ENCODE data around the gene EDARADD.
"Not testable (repeated sequence)": the region's sequence is repeated elsewhere in the genome, so short reads cannot be mapped to it uniquely, and the experiment has no call there.

The EDARADD gene

DNA sequence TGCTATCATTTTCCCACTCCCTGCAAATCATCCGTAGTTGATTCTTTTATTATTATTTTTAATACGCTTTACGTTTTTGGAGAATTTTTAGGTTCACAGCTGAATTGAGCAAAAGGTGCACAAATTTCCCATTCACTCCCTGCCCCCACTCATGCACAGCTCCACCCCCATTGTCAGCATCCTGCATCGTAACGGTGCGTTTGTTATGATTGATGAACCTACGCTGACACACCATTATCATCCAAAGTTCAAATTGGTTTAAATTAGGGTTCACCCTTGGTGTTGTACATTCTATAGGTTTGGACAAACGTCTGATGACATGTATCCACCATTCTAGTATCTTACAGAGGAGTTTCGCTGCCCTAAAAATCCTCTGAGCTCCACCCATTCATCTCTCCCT lies 44.5 kb downstream of the EDARADD start:
- DNase-seq (ENCODE audit: low read depth) = no peak

DNA sequence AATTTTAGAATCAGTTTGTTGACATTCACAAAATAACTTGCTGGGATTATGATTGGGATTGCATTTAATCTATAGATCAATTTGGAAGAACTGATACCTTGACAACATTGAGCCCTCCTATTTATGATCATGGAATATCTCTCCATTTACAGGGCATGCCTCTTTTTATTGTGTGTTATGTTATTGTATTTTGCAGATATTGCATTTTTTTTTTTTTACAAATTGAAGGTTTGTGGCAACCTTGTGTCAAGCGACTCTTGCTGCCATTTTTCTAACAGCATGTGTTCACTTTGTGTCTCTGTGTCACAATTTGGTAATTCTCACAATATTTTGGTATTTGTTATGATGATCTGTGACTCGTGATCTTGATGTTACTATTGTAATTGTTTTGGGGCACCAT lies 46.3 kb downstream of the EDARADD start:
- DNase-seq (ENCODE audit: low read depth) = no peak

DNA sequence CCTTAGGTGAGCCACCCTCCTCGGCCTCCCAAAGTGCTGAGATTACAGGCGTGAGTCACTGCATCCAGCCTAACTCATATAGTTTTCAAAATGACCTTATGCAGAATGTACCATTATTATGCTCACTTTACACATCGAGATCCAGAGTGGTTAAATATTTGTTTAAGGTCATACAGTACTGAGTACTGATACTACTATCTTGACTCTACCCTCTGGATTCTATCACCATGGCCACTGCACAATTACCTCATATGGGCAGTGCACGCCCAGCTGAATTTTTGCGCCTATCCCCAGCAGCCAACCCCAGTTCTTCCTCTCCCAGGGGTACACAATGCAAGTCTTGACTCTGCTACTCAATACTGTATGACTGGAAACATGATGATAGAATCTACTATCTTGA lies 56.7 kb downstream of the EDARADD start:
- DNase-seq (ENCODE audit: low read depth) = no peak

DNA sequence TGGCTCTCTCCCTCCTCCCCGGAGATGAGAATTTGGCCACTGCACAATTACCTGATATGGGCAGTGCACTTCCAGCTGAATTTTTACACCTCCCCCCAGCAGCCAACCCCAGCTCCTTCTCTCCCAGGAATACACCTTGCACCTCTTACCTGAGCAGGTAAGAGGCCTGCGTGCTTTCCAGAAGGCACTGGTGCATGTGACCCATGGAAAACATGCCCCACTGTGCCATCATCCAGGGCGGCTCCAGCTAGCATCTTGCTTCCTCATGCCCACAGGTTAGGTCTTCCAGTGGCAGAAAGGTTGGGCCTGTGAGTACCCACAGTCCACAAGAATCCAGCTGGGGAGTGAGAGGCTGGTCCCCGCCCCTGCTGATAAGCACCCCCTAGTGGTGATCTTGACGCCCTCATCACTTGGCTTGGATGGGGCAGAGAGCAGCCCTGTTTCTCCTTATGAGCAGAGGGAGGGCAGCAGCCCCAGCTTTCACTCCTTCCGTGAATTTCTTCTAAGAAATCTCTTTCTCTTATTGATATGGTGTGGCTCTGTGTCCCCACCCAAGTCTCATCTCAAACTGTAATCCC lies 57.8 kb downstream of the EDARADD start:
- no peak for DNase-seq (ENCODE audit: low read depth)

- DNase-seq (ENCODE audit: low read depth) = no peak
Observed at GRCh38 chr1:236455243-236455642, 61.2 kb downstream of the EDARADD start.

DNA sequence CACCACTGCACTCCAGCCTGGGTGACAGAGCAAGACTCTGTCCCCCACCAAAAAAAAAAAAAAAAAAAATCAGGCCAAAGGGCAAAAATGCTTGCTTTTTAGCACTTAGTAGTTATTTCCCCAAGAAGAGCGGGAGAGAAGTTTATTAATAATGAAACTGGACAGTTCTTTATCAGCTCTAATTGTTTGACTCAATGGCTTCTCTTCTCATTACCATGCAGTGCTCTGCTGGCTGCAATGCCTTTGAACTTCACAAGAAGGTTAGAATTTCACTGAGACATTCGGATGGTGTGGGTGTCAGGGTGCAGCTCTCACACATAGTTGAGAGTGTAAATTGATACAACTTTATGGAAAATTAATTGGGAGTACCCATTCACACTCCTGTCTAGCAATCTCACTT lies 63.7 kb downstream of the EDARADD start:
- DNase-seq (ENCODE audit: low read depth) = no peak

GRCh38 chr1:236458996-236459395 lies 64.9 kb downstream of the EDARADD start:
- DNase-seq (ENCODE audit: low read depth) = no peak

DNA sequence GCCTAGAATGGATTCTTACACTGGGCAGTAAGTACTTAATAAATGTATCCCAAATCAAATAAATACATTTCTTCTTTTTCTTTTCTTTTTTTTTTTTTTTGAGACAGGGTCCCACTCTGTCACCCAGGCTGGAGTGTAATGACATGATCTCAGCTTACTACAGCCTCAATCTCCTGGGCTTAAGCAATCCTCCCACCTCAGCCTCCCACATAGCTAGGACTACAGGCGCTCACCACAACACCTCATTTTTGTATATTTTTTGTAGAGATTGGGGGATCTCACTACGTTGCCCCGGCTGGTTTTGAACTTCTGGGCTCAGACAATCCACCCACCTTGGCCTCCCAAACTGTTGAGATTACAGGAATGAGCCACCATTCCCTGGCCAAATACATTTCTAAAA lies 66.0 kb downstream of the EDARADD start:
- DNase-seq (ENCODE audit: low read depth) = no peak

DNA sequence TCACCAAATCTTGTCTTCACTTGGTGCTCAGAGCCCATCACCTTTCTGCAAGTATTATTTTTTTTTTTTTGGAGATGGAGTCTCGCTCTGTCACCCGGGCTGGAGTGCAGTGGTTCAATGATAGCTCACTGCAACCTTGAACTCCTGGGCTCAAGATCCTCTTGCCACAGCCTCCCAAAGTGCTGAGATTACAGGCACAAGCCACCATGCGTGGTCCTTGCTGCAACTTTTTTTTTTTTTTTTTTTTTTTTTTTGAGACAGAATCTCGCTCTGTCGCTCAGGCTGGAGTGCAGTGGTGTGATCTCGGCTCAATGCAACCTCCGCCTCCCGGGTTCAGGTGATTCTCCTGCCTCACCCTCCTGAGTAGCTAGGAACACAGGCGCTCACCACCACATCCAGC lies 70.1 kb downstream of the EDARADD start:
- not testable (repeated sequence) for DNase-seq (ENCODE audit: low read depth)

- DNase-seq (ENCODE audit: low read depth) = no peak
Observed at GRCh38 chr1:236465231-236465958, 71.3 kb downstream of the EDARADD start.

DNA sequence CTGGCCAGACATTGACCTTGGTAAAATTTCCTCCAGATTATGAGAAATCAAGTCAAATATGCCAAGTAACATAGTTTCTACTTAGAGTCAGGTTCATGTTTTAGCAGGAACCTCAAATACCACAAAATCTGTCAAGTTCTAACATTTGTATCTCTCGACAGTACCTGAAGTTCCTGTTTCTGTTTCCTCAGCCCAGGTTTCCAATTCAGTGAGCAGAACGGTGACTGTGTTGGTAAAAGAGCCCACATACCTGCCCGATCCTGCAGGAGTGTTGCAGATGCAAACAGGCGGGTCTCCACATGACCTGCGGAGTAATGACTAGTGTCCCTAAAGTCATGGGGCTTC lies 71.8 kb downstream of the EDARADD start:
- DNase-seq (ENCODE audit: low read depth) = no peak

DNA sequence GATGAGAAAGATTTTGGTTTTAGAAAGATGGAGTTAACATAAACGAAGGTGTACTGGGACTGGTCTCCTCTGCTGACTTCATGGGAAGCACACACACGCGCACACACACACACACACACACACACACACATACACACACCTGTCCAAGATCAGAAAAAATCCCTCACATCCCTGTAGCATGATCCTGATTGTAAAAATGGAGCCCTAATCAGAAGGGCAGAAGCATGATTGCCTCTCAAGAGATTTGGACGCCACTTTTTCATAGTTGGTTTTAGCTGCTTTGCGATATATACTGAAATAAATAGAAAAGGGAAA lies 73.2 kb downstream of the EDARADD start:
- DNase-seq (ENCODE audit: low read depth) = no peak

DNA sequence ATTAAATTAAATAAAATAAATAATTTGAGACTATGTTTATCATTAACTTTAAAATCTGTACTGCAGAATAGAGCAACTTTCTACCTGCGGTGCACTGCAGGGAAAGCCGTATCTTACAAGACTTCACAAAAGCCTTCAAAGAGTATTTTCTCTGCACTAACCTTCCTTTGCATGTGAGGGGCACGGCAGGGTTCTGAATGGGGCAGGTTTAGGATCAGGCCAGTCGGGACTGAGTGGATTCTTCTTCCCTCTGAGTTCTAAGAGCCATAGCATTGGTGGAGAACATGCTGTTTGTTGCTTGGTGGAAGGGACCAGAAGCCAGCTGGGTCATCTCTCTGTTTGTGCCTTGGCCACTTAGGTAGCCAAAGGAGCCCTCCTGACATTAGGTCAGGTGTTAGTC lies 74.5 kb downstream of the EDARADD start:
- no peak for DNase-seq (ENCODE audit: low read depth)

DNA sequence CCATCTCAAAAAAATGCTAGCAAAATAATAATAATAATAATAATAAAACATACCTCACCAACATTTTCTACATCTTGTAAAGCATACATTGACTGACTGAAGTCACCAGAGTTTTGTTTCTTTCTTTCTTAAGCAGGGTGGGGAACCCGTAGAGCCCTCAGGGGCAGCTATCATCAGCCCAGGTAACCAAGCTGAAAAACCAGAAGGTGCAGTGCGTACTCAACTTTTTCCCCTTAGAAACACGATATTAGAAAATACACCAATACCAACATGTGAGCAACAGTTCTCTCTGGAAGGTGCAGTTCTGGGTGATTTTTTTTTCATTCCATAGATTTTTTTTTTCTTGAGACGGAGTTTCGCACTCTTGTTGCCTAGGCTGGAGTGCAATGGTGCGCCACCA lies 75.4 kb downstream of the EDARADD start:
- no peak for DNase-seq (ENCODE audit: low read depth)

DNA sequence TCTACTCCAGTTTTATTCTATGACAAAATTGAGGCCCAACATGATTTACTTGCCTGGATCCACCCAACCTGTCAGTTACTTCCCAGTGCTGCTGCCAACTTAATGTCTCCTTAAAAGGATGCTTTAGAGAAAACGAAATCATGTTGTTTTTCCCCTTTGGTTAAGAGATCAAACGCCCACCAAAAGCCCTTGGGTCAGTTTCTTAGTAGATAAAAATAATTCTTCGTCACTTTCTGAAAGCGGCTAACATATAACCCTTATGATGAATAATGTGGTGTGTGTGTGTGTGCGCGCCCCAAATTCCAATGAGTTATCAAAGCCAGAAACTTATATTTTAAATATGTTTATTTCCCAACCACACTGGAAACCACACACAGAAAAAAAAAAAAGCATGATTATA lies 77.0 kb downstream of the EDARADD start:
- no peak for DNase-seq (ENCODE audit: low read depth)

DNA sequence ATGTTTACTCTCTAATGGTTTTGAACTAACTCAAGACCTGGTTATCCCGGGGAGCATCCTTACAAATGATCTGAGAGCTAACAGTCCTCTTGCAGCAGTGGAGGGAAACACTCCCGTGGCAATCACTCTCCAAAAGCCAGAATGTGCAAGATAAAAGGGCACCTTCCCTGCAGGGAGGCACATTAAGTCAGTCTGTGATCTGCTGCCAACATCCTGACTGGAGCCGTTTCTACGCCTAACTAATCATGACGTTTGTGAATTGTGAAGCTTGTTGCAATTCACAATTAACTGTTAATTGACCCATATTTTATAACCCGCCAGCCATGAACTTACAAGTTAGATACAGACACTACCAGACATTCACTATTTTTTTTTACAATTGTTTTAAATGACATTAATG lies 77.6 kb downstream of the EDARADD start:
- no peak for DNase-seq (ENCODE audit: low read depth)

- DNase-seq (ENCODE audit: low read depth) = no peak
Observed at GRCh38 chr1:236472850-236473788, 79.0 kb downstream of the EDARADD start.

DNA sequence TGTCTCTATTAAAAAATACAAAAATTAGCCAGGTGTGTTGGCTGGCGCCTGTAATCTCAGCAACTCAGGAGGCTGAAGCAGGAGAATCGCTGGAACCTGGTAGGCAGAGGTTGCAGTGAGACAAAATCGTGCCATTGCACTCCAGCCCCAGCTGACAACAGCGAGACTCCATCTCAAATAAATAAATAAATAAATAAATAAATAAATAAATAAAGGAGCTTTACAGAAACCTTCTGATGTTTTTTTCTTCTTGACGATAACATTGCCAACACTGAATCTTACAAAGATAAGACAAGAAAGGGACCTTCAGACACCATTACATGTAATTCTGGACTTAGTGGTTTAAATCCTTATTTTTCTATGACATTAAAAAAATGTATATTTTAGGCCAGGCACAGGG lies 81.9 kb downstream of the EDARADD start:
- DNase-seq (ENCODE audit: low read depth) = no peak

GRCh38 chr1:236480758-236481436 lies 86.8 kb downstream of the EDARADD start:
- no peak for DNase-seq (ENCODE audit: low read depth)

GRCh38 chr1:236484310-236484971 lies 90.4 kb downstream of the EDARADD start:
- no peak for DNase-seq (ENCODE audit: low read depth)

GRCh38 chr1:236486356-236487002 lies 92.4 kb downstream of the EDARADD start:
- DNase-seq (ENCODE audit: low read depth) = no peak

DNA sequence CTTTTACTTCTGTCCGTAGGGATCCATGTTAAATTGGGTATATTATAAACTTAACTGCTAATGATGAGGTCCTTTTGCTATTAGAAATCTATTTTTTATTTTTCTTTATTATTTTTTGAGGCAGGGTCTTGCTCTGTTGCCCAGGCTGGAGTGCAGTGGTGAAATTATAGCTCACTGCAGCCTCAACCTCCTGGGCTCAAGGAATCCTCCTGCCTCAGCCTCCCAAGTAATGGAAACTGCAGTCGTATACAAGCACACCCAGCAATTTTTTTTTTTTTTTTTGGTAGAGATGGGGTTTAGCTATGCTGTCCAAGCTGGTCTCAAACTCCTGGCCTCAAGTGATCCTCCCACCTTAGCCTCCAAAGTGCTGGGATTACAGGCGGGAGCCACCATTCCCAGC lies 95.1 kb downstream of the EDARADD start:
- not testable (repeated sequence) for DNase-seq (ENCODE audit: low read depth)
